Central memory CD8-positive, alpha-beta T cell (primary cell): ENCODE results near the gene MAB21L1.

Experiments used
- ATAC-seq: fragments of 150-1000 bp; cut with Tn5 transposase; replicated peaks from 2 replicates; pipeline ENCODE4 v1.10.0; 2022; ENCODE audit warnings: mild to moderate bottlenecking, moderate FRiP score, moderate number of reproducible peaks; ENCODE audit not compliant: poor library complexity, severe bottlenecking; ENCODE audit errors: extremely low read depth
- DNase-seq, 2 donors: peaks; one replicate each; pipeline ENCODE4 v3.0.0; 2021; ENCODE audit warnings: low spot score in 2 of 2
- H3K27ac Mint-ChIP-seq: one replicate; pipeline ENCODE4 v1.8.0; 2022; ENCODE audit warnings: low read depth, mild to moderate bottlenecking, moderate library complexity, mixed read lengths
- H3K27me3 Mint-ChIP-seq: one replicate; pipeline ENCODE4 v1.8.0; 2022; ENCODE audit warnings: mixed read lengths
- H3K36me3 Mint-ChIP-seq: one replicate; pipeline ENCODE4 v1.8.0; 2022; ENCODE audit warnings: mild to moderate bottlenecking, moderate library complexity, mixed read lengths; ENCODE audit not compliant: insufficient read depth
- H3K4me1 Mint-ChIP-seq: one replicate; pipeline ENCODE4 v1.8.0; 2022; ENCODE audit warnings: mixed read lengths
- H3K4me3 Mint-ChIP-seq: one replicate; pipeline ENCODE4 v1.8.0; 2022; ENCODE audit warnings: mild to moderate bottlenecking, moderate library complexity, mixed read lengths
- H3K9me3 Mint-ChIP-seq: one replicate; pipeline ENCODE4 v1.8.0; 2022; ENCODE audit warnings: mixed read lengths

Gene MAB21L1

DNA sequence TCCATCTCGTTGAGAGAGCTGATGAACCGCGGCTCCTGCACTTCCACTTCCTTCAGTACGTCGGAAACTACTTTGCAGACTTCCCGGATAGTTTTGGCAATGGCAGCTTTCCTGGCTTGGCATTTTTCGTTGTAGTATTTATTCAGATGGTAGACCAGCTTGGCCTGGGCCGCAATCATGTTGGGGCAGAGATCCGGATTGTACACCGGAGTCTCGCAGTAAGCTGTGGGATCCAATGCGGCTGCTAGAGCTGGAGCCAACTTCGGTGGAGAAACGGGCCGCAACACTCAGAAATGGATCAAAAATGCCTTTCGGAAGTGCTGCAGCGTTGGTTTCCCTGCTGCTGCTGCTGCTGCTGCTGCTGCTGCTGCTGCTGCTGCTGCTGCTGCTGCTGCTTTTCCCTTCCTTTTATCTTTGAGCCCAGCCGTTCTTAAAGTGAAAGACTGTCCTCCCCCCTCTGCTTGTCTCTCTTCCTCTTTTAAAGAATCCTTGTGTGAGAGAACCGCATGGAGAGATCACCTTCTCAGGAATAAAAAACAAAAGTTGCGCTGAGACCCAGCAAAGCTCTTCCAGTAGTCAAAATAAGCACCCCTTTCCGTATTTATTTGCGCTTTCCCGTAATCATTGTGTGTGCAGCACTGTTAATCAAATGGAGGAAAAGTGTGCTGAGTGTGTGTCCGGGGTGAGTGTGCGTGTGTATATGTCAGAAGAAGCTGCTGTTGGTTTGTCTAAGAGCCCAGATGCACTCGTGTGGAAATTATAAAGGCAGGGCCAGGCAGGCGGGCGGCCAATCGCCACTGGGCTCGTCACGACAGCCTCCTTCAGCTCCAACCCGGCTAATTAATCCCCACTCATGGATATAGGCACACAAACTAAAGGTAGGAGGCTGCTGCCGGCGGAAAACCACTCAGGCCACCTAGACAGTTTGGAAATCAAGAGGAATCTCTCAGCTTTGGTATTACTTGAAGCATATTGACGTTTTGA lies at the start of gene MAB21L1:
Gene MAB21L1, minus strand, starts transcription at position 730 of the 984 bp plus-strand sequence. Its CDS starts 551 bp downstream, at position 179.
- peaks cover 50% of the 10 kb centered on the region for H3K27me3 Mint-ChIP-seq
- no peak within 1 kb of the TSS for H3K27ac Mint-ChIP-seq
- H3K36me3 Mint-ChIP-seq, result no peaks in the 10 kb centered on the region
- peaks cover 5% of the 10 kb centered on the region for H3K9me3 Mint-ChIP-seq
- no peaks in the 10 kb centered on the region for H3K4me1 Mint-ChIP-seq
- peak within 1 kb of the TSS; percentile 8 for H3K4me3 Mint-ChIP-seq
- DNase-seq (no peak), ATAC-seq (no peak)

DNA sequence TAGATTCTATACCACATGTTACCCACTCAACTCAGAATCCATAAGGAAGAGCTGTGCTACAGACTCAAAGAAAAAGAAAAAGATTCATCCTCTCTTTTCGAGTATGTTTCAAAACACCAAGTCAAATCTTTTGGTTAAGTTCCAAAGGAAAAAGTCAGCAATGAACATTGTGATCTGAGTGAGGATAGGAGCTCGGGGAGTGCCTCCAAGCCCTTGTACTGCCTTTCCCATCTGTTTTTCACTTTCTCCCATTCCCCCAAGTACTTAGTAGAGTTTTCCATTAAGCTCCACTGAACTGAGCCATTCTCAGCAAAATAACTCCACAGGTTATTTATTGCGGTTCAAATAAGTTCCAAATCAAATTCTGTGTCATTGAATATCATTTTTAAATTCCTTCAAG lies 47.7 kb upstream of the MAB21L1 start:
- H3K9me3 Mint-ChIP-seq, result peaks cover 12% of the 10 kb centered on the region
- H3K4me3 Mint-ChIP-seq, result no peak overlapping the region
- DNase-seq (no peak), ATAC-seq (no peak)
- no peaks in the 10 kb centered on the region for H3K27me3 Mint-ChIP-seq
- H3K4me1 Mint-ChIP-seq, result no peaks in the 10 kb centered on the region
- peaks cover 1% of the 10 kb centered on the region for H3K36me3 Mint-ChIP-seq
- H3K27ac Mint-ChIP-seq, result no peak overlapping the region

DNA sequence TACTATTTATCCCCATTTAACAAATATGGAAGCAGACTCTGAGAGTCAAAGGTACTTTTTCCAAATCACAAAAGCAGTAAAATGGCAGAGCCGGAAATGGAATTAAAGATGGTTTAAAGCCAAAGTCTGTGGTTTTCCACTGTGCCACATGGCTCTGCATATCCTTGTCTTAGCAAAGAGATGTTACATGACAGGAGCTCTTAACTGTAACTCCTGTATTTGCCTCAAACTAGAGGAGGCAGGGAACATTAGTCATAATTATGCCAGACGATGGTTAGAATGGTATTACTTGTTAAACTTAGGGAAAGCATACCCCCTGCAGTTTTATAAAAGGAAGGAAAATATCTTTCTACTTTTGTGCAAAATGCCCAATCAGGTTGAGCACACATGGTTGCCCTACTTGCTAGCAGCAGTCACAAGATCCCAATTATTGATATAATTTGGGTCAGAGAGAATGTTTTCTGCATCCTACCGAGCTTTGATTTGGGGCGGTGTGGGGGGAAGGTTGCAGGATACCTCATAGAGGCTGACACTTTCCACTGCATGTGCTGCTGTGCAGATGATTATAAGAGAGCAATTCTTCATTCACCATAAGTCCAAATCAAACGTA lies 42.0 kb upstream of the MAB21L1 start:
- no peaks in the 10 kb centered on the region for H3K27me3 Mint-ChIP-seq
- H3K4me1 Mint-ChIP-seq, result no peaks in the 10 kb centered on the region
- peaks cover 18% of the 10 kb centered on the region for H3K9me3 Mint-ChIP-seq
- H3K36me3 Mint-ChIP-seq, result no peaks in the 10 kb centered on the region
- H3K27ac Mint-ChIP-seq, result no peak overlapping the region
- DNase-seq (no peak), ATAC-seq (no peak)
- no peak overlapping the region for H3K4me3 Mint-ChIP-seq

DNA sequence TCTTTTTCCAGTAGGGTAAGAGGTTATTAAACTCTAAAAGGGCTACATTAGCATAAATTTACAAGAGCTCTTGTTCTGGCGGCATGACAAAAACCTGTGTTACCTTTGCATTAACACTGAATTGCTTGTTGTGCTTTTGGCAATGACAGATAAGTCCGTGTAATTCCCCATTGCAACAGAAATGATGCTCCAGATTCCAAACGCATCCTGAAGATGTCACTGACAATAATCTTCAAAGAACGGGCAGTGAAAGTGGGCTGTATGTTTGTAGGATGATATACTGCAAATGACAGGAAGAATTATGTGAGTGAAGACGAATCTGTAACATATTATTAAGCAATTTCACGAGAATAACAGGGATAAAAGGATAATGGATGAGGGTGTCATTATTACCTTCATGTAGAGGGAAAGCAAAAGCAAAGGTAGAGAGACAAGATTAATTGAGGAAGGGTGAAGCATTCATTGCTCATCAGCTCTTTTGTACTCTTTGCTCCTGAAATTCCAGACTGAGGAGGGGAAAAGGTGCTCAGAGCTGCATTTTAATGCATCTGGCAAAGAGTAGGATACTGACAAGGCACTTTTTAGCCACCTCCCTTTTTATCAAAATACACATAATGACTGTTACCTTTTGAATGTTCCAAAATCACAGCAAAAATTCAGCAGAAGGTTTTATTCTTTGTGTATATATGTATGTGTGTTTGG lies 38.5 kb upstream of the MAB21L1 start:
- no peak overlapping the region for H3K27ac Mint-ChIP-seq
- ATAC-seq (no peak), DNase-seq (no peak)
- H3K36me3 Mint-ChIP-seq, result no peaks in the 10 kb centered on the region
- no peak overlapping the region for H3K4me3 Mint-ChIP-seq
- H3K4me1 Mint-ChIP-seq, result no peaks in the 10 kb centered on the region
- no peaks in the 10 kb centered on the region for H3K27me3 Mint-ChIP-seq
- peaks cover 10% of the 10 kb centered on the region for H3K9me3 Mint-ChIP-seq

DNA sequence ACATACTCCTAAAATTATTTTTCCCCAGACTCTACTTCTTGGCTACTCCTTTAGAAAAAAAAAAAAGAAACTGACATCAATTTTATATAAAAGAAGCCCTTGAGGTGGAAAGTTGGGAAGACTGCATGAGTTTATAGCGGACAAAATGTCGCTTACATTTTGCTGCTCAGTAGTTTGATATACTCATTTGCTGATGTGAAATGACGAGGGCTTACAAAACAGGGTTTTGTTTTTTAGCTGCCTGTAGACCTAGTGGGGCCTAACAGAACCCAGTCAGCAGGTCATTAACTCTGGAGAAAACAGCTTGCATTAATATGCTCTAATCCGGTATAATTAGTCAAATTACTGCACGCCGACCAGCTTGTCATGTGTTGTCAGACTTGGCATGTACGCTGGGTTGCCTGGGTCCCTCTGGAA lies 37.6 kb upstream of the MAB21L1 start:
- H3K36me3 Mint-ChIP-seq, result no peaks in the 10 kb centered on the region
- ATAC-seq, result no peak
- H3K27me3 Mint-ChIP-seq, result no peaks in the 10 kb centered on the region
- DNase-seq, result no peak
- H3K9me3 Mint-ChIP-seq, result peaks cover 6% of the 10 kb centered on the region
- H3K4me3 Mint-ChIP-seq, result no peak overlapping the region
- H3K27ac Mint-ChIP-seq, result no peak overlapping the region
- H3K4me1 Mint-ChIP-seq, result no peaks in the 10 kb centered on the region

DNA sequence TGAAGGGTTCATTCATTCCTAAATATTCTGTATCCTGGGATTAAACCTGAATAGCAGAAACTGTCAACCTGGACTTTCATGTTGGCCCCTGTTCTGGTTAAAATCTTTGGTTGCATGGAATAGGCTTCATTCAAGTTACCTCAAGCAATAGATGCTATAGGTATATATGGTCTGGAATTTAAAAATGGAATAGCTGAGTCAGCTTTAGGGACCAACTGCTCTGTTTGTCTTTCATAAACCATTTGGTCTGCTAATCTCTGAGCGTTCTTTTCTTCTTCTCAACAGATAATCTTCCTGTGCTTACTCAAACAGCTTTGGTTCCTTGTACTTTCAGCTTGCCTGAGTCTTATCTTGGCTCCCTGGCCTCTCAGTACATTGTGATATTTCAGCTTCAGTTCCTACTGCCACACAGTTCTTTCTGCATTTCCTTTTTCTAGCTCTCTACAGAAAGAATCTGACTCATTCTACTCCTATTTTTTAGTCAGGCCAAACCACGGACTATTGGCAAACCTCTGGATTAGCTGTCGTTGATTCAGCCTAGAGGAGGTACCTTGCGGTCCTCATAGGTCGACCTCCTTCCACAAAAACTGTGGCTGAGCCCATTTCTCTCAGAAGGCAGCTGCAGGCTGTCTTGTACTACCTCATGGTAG lies 35.9 kb upstream of the MAB21L1 start:
- no peak for DNase-seq
- Mint-ChIP-seq H3K36me3 (no peaks in the 10 kb centered on the region), H3K27me3 (no peaks in the 10 kb centered on the region), H3K4me1 (no peaks in the 10 kb centered on the region), H3K4me3 (no peak overlapping the region), H3K27ac (no peak overlapping the region), H3K9me3 (peaks cover 6% of the 10 kb centered on the region)
- no peak for ATAC-seq

DNA sequence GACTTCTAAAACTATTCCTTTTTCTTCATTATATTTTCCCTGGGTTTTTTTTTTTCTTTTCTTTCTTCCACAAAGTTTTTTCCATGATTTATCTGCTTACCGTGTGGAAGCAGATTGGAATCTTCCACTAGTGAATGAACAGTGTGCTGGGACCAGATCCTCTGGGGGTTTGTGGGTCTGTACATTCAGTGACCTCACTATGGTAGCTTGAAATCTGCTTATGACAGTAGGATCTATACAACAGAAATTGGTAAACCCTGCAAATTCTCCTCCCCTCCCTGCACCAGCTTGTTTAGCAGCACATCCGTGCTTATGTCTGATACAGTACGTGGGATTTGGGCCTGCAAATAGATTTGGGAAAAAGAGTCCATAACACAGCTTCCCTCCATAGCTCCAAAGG lies 26.0 kb upstream of the MAB21L1 start:
- H3K9me3 Mint-ChIP-seq, result peaks cover 8% of the 10 kb centered on the region
- H3K4me3 Mint-ChIP-seq, result no peak overlapping the region
- H3K4me1 Mint-ChIP-seq, result no peaks in the 10 kb centered on the region
- no peaks in the 10 kb centered on the region for H3K27me3 Mint-ChIP-seq
- H3K27ac Mint-ChIP-seq, result no peak overlapping the region
- no peak for DNase-seq
- no peak for ATAC-seq
- no peaks in the 10 kb centered on the region for H3K36me3 Mint-ChIP-seq

DNA sequence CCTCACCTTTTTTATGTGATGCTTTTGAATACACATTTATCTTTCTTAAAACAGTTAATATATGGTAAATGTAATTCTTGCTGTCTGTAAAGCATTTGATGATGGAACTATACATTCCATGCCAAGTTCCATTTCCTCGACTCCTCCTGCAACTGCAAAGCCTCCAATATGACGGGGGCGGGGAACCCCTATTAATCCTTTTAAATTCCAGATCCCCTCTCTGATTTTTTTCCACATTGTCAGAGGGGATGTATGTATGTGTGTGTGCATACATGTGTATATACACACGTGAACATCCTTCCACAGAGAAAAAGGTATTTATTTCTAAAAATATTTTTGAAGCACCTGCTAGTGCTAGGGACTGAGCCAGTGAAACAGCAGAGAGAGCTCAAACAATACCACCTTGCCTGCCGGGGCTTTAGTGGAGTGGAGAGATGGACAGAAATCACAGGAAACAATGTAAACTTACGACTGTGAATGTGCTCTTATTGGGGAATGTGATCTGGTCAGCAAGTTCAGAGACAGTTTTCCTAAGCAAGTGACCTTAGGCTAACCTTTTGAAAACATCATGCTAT lies 25.3 kb upstream of the MAB21L1 start:
- H3K4me3 Mint-ChIP-seq, result no peak overlapping the region
- no peak for ATAC-seq
- DNase-seq, result no peak
- peaks cover 8% of the 10 kb centered on the region for H3K9me3 Mint-ChIP-seq
- no peaks in the 10 kb centered on the region for H3K27me3 Mint-ChIP-seq
- H3K4me1 Mint-ChIP-seq, result no peaks in the 10 kb centered on the region
- no peak overlapping the region for H3K27ac Mint-ChIP-seq
- no peaks in the 10 kb centered on the region for H3K36me3 Mint-ChIP-seq

DNA sequence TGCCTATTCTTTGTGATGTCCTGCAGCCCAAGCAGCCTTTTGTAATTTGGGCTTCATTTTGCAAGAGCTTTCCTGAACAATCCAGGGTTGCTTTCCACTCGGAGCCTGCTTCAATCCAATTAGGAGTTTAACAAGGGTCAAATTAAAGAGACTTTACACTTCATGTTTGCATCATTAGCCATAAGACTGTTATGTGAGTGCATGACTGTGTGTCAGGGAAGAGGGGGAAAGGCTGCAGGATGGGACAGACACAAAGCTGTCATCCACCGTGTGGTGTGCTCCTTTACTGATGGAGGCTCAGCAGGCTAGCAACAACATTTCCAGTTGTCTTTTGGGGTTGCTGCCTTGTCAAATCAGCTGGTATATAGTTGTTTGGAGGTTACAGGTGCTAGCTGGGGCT lies 23.7 kb upstream of the MAB21L1 start:
- H3K9me3 Mint-ChIP-seq, result peaks cover 8% of the 10 kb centered on the region
- H3K36me3 Mint-ChIP-seq, result no peaks in the 10 kb centered on the region
- H3K27ac Mint-ChIP-seq, result no peak overlapping the region
- ATAC-seq, result no peak
- H3K4me1 Mint-ChIP-seq, result no peaks in the 10 kb centered on the region
- H3K27me3 Mint-ChIP-seq, result no peaks in the 10 kb centered on the region
- DNase-seq, result no peak
- H3K4me3 Mint-ChIP-seq, result no peak overlapping the region

DNA sequence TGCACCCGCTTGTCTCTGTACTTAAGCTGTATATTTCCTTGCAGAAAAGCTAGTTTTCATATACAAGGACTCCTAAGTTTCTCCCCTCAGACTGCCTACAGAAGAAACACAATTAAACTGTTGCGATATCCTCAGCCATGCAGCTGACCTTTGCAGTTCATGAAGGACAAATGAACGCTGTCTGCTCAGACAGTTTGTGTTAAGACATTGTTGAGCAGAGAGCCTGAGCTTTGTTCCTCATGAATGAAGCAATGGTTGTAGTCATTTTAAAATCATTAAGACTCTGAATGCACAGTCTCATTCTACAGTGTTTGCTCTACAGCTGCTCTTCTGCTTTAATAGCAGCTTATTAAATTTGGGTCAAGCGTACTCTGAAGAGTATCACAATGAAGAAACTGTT lies 23.2 kb upstream of the MAB21L1 start:
- no peak overlapping the region for H3K4me3 Mint-ChIP-seq
- H3K9me3 Mint-ChIP-seq, result peaks cover 10% of the 10 kb centered on the region
- no peak for ATAC-seq
- DNase-seq, result no peak
- H3K27me3 Mint-ChIP-seq, result no peaks in the 10 kb centered on the region
- no peaks in the 10 kb centered on the region for H3K36me3 Mint-ChIP-seq
- no peak overlapping the region for H3K27ac Mint-ChIP-seq
- H3K4me1 Mint-ChIP-seq, result no peaks in the 10 kb centered on the region

DNA sequence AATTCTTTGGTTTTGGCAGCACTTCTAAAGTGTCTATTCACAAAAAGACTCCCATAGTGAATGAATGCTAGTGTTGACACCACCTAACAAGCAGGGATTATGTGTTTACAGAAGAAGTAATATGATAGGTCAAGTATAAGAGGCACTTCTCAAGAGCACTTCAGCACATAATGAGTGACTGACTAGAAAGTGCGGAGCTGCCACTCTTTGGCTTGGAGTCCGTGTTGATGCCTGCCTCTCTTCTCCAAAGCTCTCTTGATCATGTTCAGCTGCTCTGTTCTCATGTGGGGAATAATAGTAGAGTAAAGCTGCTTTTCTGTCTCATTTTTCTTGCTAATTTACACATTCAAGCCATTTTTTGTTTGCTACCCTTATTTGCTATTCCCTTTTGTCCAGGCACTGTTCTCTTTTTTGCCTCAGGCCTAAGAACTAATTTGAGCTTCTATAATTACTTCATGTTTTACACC lies 22.7 kb upstream of the MAB21L1 start:
- Mint-ChIP-seq H3K27ac (no peak overlapping the region), H3K27me3 (no peaks in the 10 kb centered on the region), H3K4me3 (no peak overlapping the region), H3K36me3 (no peaks in the 10 kb centered on the region), H3K4me1 (no peaks in the 10 kb centered on the region), H3K9me3 (peaks cover 14% of the 10 kb centered on the region)
- DNase-seq (no peak), ATAC-seq (no peak)

DNA sequence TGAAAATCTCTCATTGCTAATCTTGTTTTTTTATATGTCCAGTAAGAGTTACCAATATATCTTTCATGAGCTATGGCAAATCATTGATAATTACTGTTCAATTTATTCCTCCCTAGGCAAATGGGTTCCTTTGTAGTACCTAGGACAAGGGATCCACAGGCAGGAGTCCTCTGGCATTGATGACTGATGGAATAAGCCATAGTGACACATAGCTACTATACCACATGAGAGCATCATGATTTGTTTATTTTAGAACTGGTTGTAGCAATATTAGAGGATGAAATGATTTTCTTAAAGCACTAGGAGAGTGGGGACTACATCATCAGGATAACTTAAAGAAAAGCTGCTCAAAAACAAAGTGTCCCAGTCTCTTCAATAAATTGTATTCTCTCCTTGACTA lies 21.7 kb upstream of the MAB21L1 start:
- H3K4me1 Mint-ChIP-seq, result no peaks in the 10 kb centered on the region
- H3K27ac Mint-ChIP-seq, result no peak overlapping the region
- H3K36me3 Mint-ChIP-seq, result no peaks in the 10 kb centered on the region
- H3K9me3 Mint-ChIP-seq, result peaks cover 16% of the 10 kb centered on the region
- no peaks in the 10 kb centered on the region for H3K27me3 Mint-ChIP-seq
- no peak overlapping the region for H3K4me3 Mint-ChIP-seq
- DNase-seq (no peak), ATAC-seq (no peak)
